GM19043 (cell line): ENCODE measurements around the gene ZFYVE28.

ENCODE experiments used
- ATAC-seq: cut with Tn5 transposase; IDR thresholded peaks from one replicate; pipeline ENCODE4 v1.9.1; 2021; ENCODE audit warnings: low read depth; ENCODE audit not compliant: unreplicated experiment

The ZFYVE28 gene

GRCh38 chr4:2356123-2357069 is 62.0 kb downstream of the ZFYVE28 start:
- ATAC-seq = no peak

- no peak for ATAC-seq
Observed at GRCh38 chr4:2354760-2355159, 63.7 kb downstream of the ZFYVE28 start.

GRCh38 chr4:2354118-2354517 is 64.3 kb downstream of the ZFYVE28 start:
- no peak for ATAC-seq

- ATAC-seq = no peak
Observed at GRCh38 chr4:2353222-2354107, 65.0 kb downstream of the ZFYVE28 start.

- no peak for ATAC-seq
Observed at GRCh38 chr4:2352729-2353221, 65.7 kb downstream of the ZFYVE28 start.

GRCh38 chr4:2352171-2352570 is 66.3 kb downstream of the ZFYVE28 start:
- ATAC-seq = no peak

GRCh38 chr4:2350982-2351381 is 67.5 kb downstream of the ZFYVE28 start:
- no peak for ATAC-seq

- no peak for ATAC-seq
Observed at GRCh38 chr4:2348786-2349185, 69.7 kb downstream of the ZFYVE28 start.

- no peak for ATAC-seq
Observed at GRCh38 chr4:2347190-2347589, 71.3 kb downstream of the ZFYVE28 start.

GRCh38 chr4:2343476-2343875 is 75.0 kb downstream of the ZFYVE28 start:
- no peak for ATAC-seq

- ATAC-seq = no peak
Observed at GRCh38 chr4:2341911-2342652, 76.4 kb downstream of the ZFYVE28 start.

- ATAC-seq = no peak
Observed at GRCh38 chr4:2341261-2341841, 77.1 kb downstream of the ZFYVE28 start.

GRCh38 chr4:2340272-2341061 is 78.0 kb downstream of the ZFYVE28 start:
- ATAC-seq = no peak

- ATAC-seq = no peak
Observed at GRCh38 chr4:2339458-2340271, 78.8 kb downstream of the ZFYVE28 start.

GRCh38 chr4:2338754-2339457 is 79.5 kb downstream of the ZFYVE28 start:
- ATAC-seq = no peak

GRCh38 chr4:2337896-2338295 is 80.5 kb downstream of the ZFYVE28 start:
- ATAC-seq = no peak

- no peak for ATAC-seq
Observed at GRCh38 chr4:2337131-2337723, 81.2 kb downstream of the ZFYVE28 start.

GRCh38 chr4:2336659-2337058 is 81.8 kb downstream of the ZFYVE28 start:
- ATAC-seq = no peak
